OCI-LY3 (cell line): ENCODE measurements around the gene SLC22A12.

Source experiments
- H2AFZ ChIP-seq: fragments of 200-600, 300-600 bp; shearing (Covaris generic); 2 replicates; pipeline ENCODE4 v1.6.0; 2014; ENCODE audit warnings: antibody characterized with exemption, low read depth, low read length
- H3K27ac ChIP-seq: fragments of 200-600, 300-600 bp; sonication (generic); 2 replicates; pipeline ENCODE4 v1.5.1; 2014; ENCODE audit warnings: mild to moderate bottlenecking, low read length, moderate library complexity, mixed read lengths
- H3K27me3 ChIP-seq: fragments of 200-600, 300-600 bp; sonication (generic); 2 replicates; pipeline ENCODE4 v1.6.1; 2014; ENCODE audit warnings: low read depth, low read length, mixed read lengths
- H3K36me3 ChIP-seq: fragments of 200-600, 300-600 bp; sonication (generic); replicated peaks from 2 replicates; pipeline ENCODE3; 2014; ENCODE audit warnings: low read depth, low read length, mixed read lengths
- H3K4me1 ChIP-seq: fragments of 300-600, 200-600 bp; sonication (generic); 2 replicates; pipeline ENCODE4 v1.6.1; 2014; ENCODE audit warnings: low read length, mixed read lengths
- H3K4me2 ChIP-seq: fragments of 200-600, 300-600 bp; sonication (generic); 2 replicates; pipeline ENCODE4 v1.6.1; 2014; ENCODE audit warnings: low read length, mixed read lengths
- H3K4me3 ChIP-seq: fragments of 300-600, 200-600 bp; sonication (generic); 2 replicates; pipeline ENCODE4 v1.5.1; 2014; ENCODE audit warnings: antibody characterized with exemption, mild to moderate bottlenecking, low read length, moderate library complexity
- H3K79me2 ChIP-seq: fragments of 300-600, 200-600 bp; shearing (Covaris generic); 2 replicates; pipeline ENCODE4 v1.6.1; 2014; ENCODE audit warnings: mild to moderate bottlenecking, low read length, mixed read lengths
- H3K9ac ChIP-seq: fragments of 300-600, 200-600 bp; shearing (Covaris generic); 2 replicates; pipeline ENCODE4 v1.6.0; 2014; ENCODE audit warnings: mild to moderate bottlenecking, low read length, moderate library complexity
- H3K9me3 ChIP-seq: fragments of 200-600, 300-600 bp; shearing (Covaris generic); 2 replicates; pipeline ENCODE4 v1.6.1; 2014; ENCODE audit warnings: low read length, mixed read lengths; ENCODE audit not compliant: insufficient read depth
- H4K20me1 ChIP-seq: fragments of 200-600, 300-600 bp; sonication (generic); 2 replicates; pipeline ENCODE4 v1.6.1; 2016; ENCODE audit warnings: low read length, mixed read lengths; ENCODE audit not compliant: insufficient read depth
- CTCF ChIP-seq: fragments of 200-600, 300-600 bp; sonication (generic); IDR thresholded peaks from 2 replicates; pipeline ENCODE4 v1.5.1; 2014; ENCODE audit warnings: antibody characterized with exemption, low read length, low read depth
- EZH2phosphoT487 ChIP-seq: fragments of 200-600 bp; shearing (Covaris generic); IDR thresholded peaks from 2 replicates; pipeline ENCODE4 v1.6.1; 2018; ENCODE audit warnings: antibody characterized with exemption, mixed run types, low read depth

The SLC22A12 gene

GRCh38 chr11:64649291-64649697 lies 58.3 kb downstream of the SLC22A12 start:
- Histone ChIP-seq H3K27ac (no peak overlapping the region), H3K4me3 (no peak overlapping the region), H3K4me2 (no peak overlapping the region), H3K79me2 (no peaks in the 10 kb centered on the region), H3K4me1 (peaks cover 21% of the 10 kb centered on the region), H2AFZ (no peak overlapping the region), H3K27me3 (peaks cover 2% of the 10 kb centered on the region; the same call in 1 of the 2 replicates), H3K36me3 (no peaks in the 10 kb centered on the region), H4K20me1 (no peaks in the 10 kb centered on the region), H3K9me3 (no peaks in the 10 kb centered on the region), H3K9ac (no peak overlapping the region)
- peak; percentile 91 for TF ChIP-seq CTCF
- TF ChIP-seq EZH2phosphoT487 = no peak

- Histone ChIP-seq H3K9me3 (no peaks in the 10 kb centered on the region), H3K4me2 (no peak overlapping the region), H3K27me3 (no peaks in the 10 kb centered on the region), H3K79me2 (no peaks in the 10 kb centered on the region), H3K4me3 (no peak overlapping the region), H3K9ac (no peak overlapping the region), H4K20me1 (no peaks in the 10 kb centered on the region), H2AFZ (no peak overlapping the region), H3K4me1 (peaks cover 39% of the 10 kb centered on the region), H3K27ac (no peak overlapping the region), H3K36me3 (no peaks in the 10 kb centered on the region)
- TF ChIP-seq EZH2phosphoT487 (no peak), CTCF (peak; percentile 80)
Measured at GRCh38 chr11:64650923-64651523, 60.0 kb downstream of the SLC22A12 start.
